AG08395 (cell line): ENCODE results near the gene HEG1.
"Not testable (repeated sequence)": the region's sequence is repeated elsewhere in the genome, so short reads cannot be mapped to it uniquely, and the experiment has no call there.

ENCODE experiments used
- DNase-seq: peaks from one replicate; pipeline ENCODE4 v3.0.0; 2012; ENCODE audit warnings: mixed read lengths, low spot score

The HEG1 gene

GRCh38 chr3:124986192-124987143, 69.3 kb downstream of the HEG1 start:
- DNase-seq: peak; percentile 90

DNA sequence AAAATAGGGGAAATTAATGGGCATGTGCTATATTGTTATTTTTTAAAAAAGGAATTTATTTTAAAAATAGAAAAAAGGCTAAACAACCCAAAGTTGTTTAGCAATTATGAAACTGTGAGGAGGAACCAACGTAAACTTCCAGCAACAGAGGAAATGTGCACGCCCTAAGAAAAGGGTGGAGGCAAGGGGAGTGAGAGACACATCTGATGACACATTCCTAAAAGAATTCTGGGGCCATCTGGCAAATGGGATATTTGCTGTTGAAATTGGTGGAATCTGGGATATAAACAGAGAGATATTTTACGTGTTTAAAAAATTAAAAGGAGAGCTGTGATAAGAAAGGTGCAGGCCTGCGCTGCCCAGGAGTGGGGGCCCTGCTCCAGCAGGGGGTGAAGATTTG, 70.4 kb downstream of the HEG1 start:
- peak; percentile 87 for DNase-seq

GRCh38 chr3:124984754-124985153, 71.0 kb downstream of the HEG1 start:
- DNase-seq: no peak

DNA sequence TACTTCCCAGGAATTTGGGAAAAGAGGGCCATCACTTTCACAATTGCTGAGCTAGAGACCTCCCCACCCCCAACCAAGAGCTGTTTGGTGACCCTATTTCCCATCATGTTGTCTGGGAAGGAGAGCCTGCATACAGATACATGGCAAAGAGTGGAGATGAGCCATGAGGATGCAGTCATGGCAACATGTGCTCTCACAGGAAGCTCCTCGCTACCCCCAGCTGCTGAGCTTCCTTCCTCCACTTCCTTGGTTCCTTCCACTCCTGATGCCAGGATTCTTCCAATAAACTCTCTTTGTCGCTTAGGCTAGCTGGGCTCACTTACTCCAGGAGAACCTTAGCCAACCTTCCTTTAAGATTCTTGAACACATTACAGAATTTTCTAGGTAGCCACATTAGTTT, 72.9 kb downstream of the HEG1 start:
- DNase-seq: no peak

GRCh38 chr3:124981472-124981871, 74.3 kb downstream of the HEG1 start:
- no peak for DNase-seq

DNA sequence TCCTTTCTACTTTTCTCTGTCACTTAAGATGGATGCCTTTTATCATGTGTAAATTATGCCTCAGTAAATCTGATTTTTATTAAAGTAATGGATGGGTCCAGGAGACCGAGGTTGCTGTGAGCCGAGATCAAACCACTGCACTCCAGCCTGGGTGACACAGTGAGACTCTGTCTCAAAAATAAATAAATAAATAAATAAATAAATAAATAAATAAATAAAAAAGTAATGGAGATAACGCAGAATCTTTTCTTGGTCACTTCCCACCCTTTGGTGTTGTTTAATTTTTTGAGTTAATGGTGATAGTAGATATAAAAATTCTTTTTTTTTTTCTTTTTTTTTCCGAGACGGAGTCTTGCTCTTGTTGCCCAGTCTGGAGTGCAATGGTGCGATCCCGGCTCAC, 77.2 kb downstream of the HEG1 start:
- no peak for DNase-seq

DNA sequence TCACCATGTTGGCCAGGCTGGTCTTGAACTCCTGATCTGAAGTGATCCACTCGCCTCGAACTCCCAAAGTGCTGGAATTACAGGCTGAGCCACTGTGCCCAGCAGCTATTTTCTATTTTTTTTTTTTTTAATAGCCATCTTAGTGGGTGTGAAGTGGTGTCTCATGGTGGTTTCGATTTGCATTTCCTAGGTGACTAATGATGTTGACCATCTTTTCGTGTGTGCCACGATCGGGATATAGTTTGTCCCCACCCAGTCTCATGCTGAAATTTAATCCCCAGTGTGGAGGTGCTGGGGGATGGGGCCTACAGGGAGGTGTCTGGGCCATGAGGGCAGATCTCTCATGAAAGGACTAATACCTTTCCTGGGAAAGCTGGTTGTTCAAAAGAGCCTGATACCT, 79.4 kb downstream of the HEG1 start:
- no peak for DNase-seq

- no peak for DNase-seq
Measured at GRCh38 chr3:124974691-124975090, 81.1 kb downstream of the HEG1 start.

DNA sequence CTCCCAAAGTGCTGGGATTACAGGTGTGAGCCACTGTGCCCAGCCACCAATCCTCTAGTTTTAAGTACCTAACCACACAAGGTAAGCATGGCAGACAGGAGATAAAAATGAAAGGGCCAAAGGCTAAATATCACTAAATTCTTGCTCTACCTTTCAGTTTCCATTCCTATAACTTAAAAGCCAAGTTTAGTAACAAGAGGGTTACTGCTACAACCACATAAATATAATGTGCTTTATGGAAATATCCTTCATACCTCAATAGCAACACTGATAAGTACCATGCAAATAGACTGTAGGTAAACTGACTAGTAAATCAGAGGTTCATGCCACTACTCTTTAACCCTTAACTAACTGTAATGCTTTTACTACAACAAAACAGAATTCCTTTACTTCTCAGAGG, 82.5 kb downstream of the HEG1 start:
- no peak for DNase-seq

DNA sequence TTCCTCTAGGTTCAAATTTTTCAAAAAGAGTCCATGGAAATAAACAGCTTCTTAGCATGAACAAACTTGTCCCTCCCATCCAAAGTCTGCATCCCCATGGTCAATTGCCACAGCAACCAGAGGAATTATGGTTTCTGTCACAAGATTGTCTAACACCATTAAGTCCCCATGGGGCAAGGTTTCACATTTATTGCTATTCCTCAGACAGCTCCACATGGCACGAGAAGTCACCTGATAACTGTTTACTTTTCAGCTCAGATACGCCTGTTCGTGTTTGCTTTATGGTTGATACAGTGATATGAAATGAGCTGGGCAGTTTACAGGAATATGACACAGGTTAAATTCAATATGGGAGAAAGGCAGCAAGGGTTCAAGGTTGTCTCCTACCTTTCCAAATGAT, 83.3 kb downstream of the HEG1 start:
- DNase-seq: no peak

DNA sequence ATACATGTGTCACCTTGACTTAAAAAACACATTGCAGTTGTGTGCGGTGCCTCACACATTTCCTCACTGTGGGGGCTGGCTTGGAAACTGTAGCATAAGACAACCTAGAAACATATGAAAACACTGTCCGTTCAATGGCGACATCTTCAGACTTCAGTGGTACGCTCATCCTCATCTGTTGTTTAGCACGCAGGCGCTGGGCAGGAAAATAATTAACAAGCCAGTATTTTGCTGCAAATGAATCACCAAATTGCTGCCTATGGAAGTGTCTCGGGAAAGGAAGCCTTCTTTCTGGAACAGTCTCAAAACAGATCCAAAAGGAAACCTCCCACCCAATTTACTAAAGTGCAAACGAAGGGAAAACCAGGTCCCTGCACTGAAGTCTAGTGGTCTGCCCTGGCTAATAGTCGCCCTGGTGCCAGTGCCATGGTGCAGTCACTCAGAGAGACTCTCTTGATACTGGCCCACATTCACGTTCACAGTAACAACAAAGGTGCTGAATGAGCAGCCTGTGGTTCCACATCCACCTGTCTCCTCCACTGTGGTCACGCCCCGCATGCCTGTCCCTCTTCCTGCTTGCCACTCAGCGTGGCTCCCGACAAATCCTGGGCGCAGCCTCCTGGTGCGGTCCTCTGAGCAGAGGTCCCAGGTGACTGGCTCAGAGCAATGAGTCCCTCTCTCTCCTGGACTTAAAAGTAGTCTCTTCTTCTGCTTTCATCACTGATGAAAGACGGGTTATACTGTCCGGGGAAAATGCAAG, 85.7 kb downstream of the HEG1 start:
- DNase-seq: no peak

DNA sequence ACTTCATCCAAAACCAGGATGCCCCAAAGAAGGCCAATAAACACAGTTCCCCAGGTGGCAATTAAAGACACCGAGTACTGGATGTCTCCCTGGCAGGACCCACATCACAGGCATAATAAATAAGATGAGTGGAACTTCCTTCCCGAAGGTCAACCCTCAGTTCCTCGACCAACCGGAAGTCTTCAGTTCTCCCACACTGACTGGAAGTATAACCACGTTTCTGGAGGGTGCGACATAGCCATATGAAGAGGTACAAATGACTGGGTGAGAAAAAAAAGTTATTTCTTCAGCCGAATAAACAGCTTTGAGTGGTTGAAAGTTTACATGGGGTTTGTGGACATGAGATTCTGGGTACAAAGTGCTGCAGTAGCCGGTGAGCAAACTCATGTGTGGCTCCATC, 86.6 kb downstream of the HEG1 start:
- DNase-seq: no peak

DNA sequence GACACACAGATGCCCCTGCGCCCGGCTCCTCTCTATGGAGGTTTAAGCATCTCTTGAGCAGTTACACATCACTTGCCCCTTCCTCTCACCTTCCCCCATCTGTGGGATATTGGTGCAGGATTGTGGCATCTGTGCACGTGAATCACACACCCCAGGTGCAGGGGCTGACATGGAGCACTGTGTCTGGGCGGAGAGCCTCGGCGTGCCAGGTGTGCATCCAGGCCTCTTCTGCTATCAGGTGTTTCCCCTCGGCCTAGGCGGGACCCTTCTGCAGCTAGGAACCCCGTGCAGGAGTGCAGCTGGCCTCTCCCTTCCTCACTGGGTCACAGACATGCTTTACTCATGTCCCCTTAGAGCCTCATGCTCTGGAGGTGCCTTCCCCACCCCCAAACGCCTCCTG, 87.8 kb downstream of the HEG1 start:
- DNase-seq: no peak

GRCh38 chr3:124966521-124967445, 89.0 kb downstream of the HEG1 start:
- no peak for DNase-seq

DNA sequence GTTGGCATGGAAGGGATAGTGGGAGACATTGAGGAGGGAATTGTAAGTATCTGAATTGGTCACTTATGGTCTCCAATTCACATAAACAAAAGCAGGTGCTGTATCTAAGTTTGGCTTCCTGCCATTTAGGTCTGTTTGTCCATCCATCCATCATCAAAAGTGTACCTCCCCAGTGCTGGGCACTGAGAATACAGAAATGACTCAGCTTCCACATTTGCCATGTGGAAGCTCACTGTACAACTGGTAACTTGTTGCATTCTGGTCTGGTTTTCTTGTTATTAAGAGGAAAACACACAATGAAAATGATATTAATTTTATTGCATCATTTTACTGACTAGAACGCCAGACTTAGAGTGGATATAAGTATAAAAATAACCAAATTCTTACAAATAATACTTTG, 90.4 kb downstream of the HEG1 start:
- no peak for DNase-seq

GRCh38 chr3:124964387-124964786, 91.4 kb downstream of the HEG1 start:
- no peak for DNase-seq

DNA sequence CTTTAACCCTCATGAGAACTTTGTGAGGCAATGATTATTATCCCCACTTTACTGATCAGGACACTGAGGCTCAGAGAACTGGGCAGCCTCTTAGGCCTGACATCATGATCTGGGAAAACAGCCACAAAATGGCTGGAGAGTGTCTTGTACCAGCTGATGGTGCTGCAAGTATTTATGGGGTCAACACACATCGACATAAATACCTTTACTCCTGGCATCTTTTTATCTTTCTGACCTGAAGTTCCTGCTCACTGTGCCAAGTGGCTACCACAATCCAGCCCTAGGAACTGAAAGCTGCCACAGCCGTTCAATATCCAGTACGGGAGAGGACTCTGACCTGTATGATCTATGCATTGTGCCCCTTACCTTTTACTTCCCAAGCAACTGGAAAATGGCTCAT, 92.0 kb downstream of the HEG1 start:
- DNase-seq: no peak

- DNase-seq: peak; percentile 19
Measured at GRCh38 chr3:124962403-124962940, 93.3 kb downstream of the HEG1 start.

DNA sequence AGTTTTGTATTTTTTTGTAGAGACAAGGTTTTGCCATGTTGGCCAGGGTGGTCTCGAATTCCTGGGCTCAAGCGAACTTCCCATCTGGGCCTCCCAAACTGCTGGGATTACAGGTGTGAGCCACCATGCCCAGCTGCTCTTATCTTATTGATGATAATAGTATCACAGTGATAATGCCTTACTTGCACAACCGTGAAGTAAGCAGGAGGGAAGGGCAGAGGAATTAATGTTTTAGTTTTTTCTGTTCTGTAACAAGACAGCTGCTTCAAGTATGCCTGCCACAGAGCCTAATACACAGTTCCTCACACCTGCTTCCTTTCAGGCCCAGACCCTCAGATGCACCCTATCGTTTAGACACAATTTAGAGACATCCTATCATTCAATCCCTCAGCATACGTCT, 95.1 kb downstream of the HEG1 start:
- no peak for DNase-seq

DNA sequence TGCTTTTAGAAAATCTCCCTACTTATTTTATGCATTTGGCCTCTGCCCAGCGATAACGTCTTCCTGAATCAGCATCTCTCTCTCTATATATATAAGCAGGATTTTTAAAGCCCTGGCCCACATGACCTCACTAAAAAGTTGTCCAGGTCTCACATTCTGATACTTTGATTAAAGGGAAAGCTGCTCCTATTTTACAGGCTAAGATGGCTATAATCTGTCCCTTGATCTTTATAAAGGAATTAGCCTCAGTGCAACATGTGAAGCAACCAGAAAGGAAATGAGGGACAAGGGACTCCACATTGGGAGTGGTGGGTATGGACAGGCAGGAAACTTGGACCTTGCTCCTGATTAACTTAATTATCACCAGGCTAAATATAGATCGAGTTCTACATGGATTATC, 95.7 kb downstream of the HEG1 start:
- no peak for DNase-seq

GRCh38 chr3:124957951-124958350, 97.8 kb downstream of the HEG1 start:
- DNase-seq: not testable (repeated sequence)

- no peak for DNase-seq
Measured at GRCh38 chr3:124952282-124952855, 103.4 kb downstream of the HEG1 start.
